Endometrial microvascular endothelial cells (primary cell): ENCODE measurements around the gene CRIM1. TPM values are rescaled to one million over a fixed set of nuclear protein-coding genes. Genes with fewer than 3 reads are reported as not detected.

Experiments
- in situ Hi-C: cut with HindIII; loops from 2 replicates; pipeline ENCODE4 v1.10.0; 2017; ENCODE audit warnings: low sequenced_read_pairs, low pct_unique_long_range_greater_than_20kb; ENCODE audit errors: inconsistent ontology term
- total RNA-seq: library from RNA; depleted of rRNA; stranded (reverse); fragments of >200 nt; gene quantifications from one replicate; pipeline ENCODE4 v1.2.3, GENCODE V29; 2015; ENCODE audit errors: inconsistent ontology term

Gene CRIM1
- total RNA-seq, 1 donor from 2014 or later, result 906 TPM

DNA sequence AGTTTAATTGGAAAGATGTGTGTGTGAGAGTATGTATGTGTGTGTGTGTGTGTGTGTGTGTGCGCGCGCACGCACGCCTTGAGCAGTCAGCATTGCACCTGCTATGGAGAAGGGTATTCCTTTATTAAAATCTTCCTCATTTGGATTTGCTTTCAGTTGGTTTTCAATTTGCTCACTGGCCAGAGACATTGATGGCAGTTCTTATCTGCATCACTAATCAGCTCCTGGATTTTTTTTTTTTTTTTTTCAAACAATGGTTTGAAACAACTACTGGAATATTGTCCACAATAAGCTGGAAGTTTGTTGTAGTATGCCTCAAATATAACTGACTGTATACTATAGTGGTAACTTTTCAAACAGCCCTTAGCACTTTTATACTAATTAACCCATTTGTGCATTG, 194.4 kb downstream of the CRIM1 start:
- in situ Hi-C loops, result no loop called here

DNA sequence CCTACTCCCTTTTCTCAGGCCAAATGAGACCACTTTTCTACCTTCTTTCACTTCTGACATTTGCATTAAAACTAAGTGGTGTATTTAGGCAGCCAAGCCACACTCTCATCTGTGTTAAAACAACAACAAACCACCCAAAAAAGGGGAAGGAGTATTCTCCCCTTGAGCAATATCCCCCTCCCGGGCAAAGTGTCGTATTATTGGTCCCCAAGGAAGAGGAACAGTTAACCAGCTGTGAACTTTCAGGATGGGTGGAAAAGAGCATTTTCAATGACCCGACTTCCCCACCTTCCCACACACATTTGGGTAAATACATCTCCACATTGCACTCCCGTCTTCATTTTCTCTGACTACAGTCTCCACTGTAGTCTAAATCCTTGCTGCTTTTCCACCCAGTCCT, 198.1 kb downstream of the CRIM1 start:
- in situ Hi-C loops, result no loop called here

- in situ Hi-C loops, result no loop called here
Measured at GRCh38 chr2:36554531-36554930, 199.0 kb downstream of the CRIM1 start.

DNA sequence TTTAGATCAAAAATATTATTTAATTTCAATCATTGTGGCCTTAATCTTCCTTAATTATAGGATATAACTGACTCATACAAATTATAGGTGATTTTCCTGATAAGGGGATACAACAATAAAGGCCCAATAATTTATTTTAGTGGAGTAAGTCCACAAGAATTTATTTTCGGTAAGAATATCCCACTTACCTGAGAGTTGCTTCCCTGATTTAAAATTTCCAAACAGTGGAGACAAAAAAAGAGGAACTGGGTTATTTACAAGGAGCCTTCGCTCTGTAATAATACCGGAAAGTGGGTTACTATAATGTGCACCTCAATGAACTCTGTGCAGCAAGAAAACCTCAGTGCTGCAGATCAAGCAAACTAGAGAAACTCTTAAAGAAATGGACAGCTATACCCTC, 200.2 kb downstream of the CRIM1 start:
- in situ Hi-C loops, result no loop called here

DNA sequence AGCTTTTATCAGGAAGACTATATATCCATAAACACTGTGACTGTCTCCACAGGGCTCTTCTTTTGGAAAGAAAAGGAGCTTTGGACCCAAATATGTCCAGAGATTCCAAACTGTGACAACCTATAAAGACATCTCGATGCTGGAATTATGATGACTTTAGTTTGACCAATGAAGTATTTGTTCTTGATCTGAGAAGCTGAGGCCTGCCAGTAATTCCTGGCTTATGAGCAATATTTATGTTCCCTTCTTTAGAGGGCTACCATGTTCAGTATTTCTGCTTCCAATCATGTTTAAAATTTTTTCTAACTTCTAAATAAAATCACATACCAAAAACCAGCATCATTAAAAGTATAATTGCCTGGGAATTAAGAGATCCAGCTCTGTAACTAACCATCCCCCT, 201.3 kb downstream of the CRIM1 start:
- in situ Hi-C loops, result no loop called here

DNA sequence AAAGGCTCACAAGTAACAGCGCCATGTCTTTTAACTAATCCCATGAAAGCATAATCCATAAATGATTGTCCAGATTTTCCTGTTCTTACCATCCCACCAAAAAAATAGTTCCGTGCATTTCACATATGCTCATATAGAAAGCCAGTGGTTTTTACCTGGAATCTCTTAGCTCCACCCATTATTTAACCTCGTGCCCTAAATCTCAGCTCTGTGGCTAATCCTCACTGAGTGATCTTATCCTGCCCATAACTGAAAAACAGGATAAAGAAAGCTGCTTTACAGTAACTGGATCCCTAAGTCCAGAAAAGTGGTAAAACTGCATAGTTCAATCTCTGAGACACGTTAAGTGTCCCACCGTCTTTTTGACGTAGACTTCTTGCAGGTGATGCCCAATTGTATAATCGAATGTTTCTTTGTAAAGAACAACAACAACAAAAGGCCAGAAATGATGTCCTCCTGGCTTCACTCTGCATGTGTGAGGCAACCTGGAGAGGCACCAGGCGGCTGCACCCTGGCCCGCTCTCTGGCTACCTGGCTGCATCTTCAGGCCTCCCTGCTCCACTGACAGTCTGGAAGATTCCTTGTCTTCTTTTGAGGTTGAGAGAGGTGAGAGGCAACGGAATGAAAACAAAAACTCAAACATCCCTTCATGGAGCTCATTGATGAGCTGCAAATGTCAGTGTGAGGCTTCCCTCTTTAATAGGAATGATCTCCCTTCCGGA, 203.8 kb downstream of the CRIM1 start:
- in situ Hi-C loops, result no loop called here

GRCh38 chr2:36560726-36561125, 205.1 kb downstream of the CRIM1 start:
- in situ Hi-C loops, result no loop called here

- in situ Hi-C loops, result no loop called here
Measured at GRCh38 chr2:36561237-36561944, 205.8 kb downstream of the CRIM1 start.

GRCh38 chr2:36562240-36562639, 206.7 kb downstream of the CRIM1 start:
- in situ Hi-C loops, result no loop called here

DNA sequence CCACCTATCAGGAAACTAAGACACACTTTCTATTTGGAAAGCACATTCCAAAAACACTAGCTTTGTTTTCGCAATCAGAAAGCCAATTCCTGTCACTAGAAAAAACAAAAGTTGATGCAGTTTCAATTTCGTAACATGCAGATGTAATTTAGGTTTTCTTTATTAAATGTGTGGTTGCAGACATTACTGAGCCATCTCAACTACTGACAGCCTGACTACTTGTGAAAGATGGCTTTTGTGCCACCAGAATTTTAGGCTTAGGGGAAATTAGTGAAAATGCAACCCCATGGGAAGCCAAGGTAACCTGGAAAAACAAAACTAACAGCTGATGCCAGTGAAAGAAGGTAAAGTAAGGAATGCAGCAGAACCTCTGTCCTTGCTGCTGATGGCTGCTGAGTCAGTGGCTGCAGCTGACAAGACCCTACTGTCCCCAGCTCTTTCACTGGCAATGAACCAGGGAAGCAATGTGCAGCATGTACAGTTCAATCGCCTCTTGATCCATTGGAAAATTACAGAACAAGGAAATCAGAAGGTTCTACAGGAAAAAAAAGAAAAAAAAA, 207.5 kb downstream of the CRIM1 start:
- in situ Hi-C loops, result no loop called here

GRCh38 chr2:36564377-36564930, 208.9 kb downstream of the CRIM1 start:
- in situ Hi-C loops, result no loop called here

GRCh38 chr2:36565712-36566111, 210.1 kb downstream of the CRIM1 start:
- in situ Hi-C loops, result no loop called here

GRCh38 chr2:36566887-36567286, 211.3 kb downstream of the CRIM1 start:
- in situ Hi-C loops, result no loop called here

GRCh38 chr2:36567711-36568408, 212.3 kb downstream of the CRIM1 start:
- in situ Hi-C loops, result no loop called here

DNA sequence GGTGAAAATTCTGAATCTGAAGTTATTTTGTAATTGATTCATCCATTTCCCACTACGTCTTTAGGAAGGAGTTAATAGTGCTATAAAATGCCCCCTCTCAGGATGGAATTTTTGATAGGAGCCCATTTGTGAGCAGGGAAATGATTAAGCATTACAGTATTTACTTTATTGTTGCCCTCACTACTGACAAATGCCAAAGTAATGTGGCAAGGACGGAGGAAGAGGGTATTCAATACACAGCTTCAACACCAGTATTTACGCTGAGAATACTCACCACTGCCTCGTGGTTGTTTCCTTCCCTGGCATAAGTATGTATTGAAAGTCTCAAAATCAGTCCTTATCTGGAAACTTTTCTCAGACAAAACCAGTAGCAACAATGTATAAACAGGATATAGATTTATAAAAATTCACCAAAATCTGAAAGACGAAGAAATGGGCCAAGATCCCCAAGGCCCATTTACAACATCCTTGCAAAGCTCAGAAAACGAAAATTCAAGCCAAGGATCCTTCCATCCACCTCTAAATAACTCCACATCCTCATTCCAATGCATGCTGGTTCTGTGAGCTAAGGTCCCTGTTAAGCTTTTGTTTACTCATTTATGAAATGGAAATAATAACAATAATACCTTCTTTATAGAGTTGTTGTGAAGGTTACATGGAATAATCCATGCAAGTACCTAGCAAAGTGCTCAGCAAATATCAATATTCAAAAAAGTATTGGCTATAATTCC, 213.1 kb downstream of the CRIM1 start:
- in situ Hi-C loops, result no loop called here

- in situ Hi-C loops, result no loop called here
Measured at GRCh38 chr2:36569267-36569856, 213.8 kb downstream of the CRIM1 start.

GRCh38 chr2:36570416-36570815, 214.8 kb downstream of the CRIM1 start:
- in situ Hi-C loops, result no loop called here

DNA sequence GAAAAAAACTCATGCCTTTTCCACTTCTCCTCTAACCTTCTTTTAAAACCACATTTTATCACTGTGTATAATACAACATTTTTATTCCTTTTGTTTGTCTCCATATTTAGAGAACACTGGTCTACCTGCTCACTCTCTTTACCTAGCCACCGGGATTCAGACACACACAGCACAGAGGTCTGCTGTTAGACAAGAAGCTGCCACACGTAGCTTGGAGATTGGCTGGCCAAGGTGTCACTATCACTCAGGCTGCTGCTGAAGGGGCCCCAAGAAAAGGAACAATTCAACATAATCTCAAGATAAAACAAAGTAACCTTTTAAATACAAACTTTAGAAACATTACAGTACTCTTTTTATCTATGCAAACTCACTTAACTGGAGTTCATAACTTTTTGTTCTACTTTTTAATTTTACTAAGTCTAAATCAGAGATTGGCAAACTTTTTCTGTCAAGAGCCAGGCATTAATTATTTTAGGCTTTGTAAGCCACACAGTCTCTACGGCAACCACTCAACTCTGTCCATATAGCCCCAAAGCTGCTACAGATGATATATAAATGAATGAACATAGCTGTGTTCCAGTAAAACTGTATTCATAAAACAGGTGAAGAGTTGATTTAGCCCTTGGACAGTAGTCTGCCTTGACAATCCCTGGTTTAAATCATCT, 216.6 kb downstream of the CRIM1 start:
- in situ Hi-C loops, result no loop called here
